ENCODE data around the gene ZNF675. TPM values are rescaled to one million over a fixed set of nuclear protein-coding genes. Genes with fewer than 3 reads are reported as not detected.
A peak's percentile ranks its signal among the peaks of the same experiment; 100 is the strongest.
"Not testable (repeated sequence)": the region's sequence is repeated elsewhere in the genome, so short reads cannot be mapped to it uniquely, and the experiment has no call there.

ZNF675 gene
- total RNA-seq, result 10 to 100 TPM in 2 of 4 donors, 1 to 10 TPM in 2; 4.1 to 19.1 (median 8.0) TPM

- Histone ChIP-seq H3K36me3 (no peaks in the 10 kb centered on the region), H3K4me3 (peak within 1 kb of the TSS; percentile 57 to 63), H3K4me1 (no peaks in the 10 kb centered on the region), H3K9me3 (no peaks in the 10 kb centered on the region), H3K27me3 (no peaks in the 10 kb centered on the region), H3K27ac (peak within 1 kb of the TSS; percentile 76 to 78)
- TF ChIP-seq, protein P1, sequence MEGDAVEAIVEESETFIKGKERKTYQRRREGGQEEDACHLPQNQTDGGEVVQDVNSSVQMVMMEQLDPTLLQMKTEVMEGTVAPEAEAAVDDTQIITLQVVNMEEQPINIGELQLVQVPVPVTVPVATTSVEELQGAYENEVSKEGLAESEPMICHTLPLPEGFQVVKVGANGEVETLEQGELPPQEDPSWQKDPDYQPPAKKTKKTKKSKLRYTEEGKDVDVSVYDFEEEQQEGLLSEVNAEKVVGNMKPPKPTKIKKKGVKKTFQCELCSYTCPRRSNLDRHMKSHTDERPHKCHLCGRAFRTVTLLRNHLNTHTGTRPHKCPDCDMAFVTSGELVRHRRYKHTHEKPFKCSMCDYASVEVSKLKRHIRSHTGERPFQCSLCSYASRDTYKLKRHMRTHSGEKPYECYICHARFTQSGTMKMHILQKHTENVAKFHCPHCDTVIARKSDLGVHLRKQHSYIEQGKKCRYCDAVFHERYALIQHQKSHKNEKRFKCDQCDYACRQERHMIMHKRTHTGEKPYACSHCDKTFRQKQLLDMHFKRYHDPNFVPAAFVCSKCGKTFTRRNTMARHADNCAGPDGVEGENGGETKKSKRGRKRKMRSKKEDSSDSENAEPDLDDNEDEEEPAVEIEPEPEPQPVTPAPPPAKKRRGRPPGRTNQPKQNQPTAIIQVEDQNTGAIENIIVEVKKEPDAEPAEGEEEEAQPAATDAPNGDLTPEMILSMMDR (IDR thresholded peaks at IDR 0.05), result no peak
- peak in 1 of 2 donors; percentile 6 for TF ChIP-seq POLR2A (IDR thresholded peaks at IDR 0.05)
- DNase-seq, result peak; percentile 85 to 89
- intact Hi-C loops (cut with DNase I; ENCODE audit: low total_unique reads), result no loop called here
Observed at GRCh38 chr19:23686621-23687423, at the start of gene ZNF675. Gene ZNF675, minus strand, starts transcription at chr19:23687212. Its CDS starts 179 bp downstream, at chr19:23687033.

- H3K36me3 ChIP-seq; H3K9me3 ChIP-seq; intact Hi-C loops (cut with DNase I; ENCODE audit: low total_unique reads); H3K27me3 ChIP-seq; H3K4me1 ChIP-seq; DNase-seq; H3K4me3 ChIP-seq; H3K27ac ChIP-seq: not testable (repeated sequence)
Observed at GRCh38 chr19:23730729-23731465, 43.9 kb upstream of the ZNF675 start.

DNA sequence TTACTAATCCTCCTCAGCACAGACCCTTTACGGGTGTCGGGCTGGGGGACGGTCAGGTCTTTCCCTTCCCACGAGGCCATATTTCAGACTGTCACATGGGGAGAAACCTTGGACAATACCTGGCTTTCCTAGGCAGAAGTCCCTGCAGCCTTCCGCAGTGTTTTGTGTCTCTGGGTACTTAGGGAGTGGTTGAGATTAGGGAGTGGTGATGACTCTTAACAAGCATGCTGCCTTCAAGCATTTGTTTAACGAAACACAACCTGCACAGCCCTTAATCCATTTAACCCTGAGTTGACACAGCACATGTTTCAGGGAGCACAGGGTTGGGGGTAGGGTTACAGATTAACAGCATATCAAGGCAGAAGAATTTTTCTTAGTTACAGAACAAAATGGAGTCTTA lies 37.1 kb upstream of the ZNF675 start:
- DNase-seq; H3K4me3 ChIP-seq; H3K27me3 ChIP-seq; intact Hi-C loops (cut with DNase I; ENCODE audit: low total_unique reads); H3K36me3 ChIP-seq; H3K4me1 ChIP-seq; H3K27ac ChIP-seq; H3K9me3 ChIP-seq: not testable (repeated sequence)

GRCh38 chr19:23718802-23719201 lies 31.8 kb upstream of the ZNF675 start:
- H3K27ac ChIP-seq, result no peak overlapping the region

GRCh38 chr19:23716792-23717191 lies 29.8 kb upstream of the ZNF675 start:
- H3K36me3 ChIP-seq, result no peaks in the 10 kb centered on the region
- no peak for DNase-seq
- no peak overlapping the region for H3K4me3 ChIP-seq
- intact Hi-C loops (cut with DNase I; ENCODE audit: low total_unique reads), result no loop called here
- H3K9me3 ChIP-seq, result no peaks in the 10 kb centered on the region
- H3K27me3 ChIP-seq, result no peaks in the 10 kb centered on the region
- H3K4me1 ChIP-seq, result no peaks in the 10 kb centered on the region
- TF ChIP-seq, protein P1 (IDR thresholded peaks at IDR 0.05), result no peak
- no peak for TF ChIP-seq POLR2A (IDR thresholded peaks at IDR 0.05)
- H3K27ac ChIP-seq, result no peak overlapping the region

More at GRCh38 chr19:23718802-23719201, 31.8 kb upstream of the ZNF675 start:
- Histone ChIP-seq H3K27me3 (no peaks in the 10 kb centered on the region), H3K36me3 (no peaks in the 10 kb centered on the region), H3K4me3 (no peak overlapping the region), H3K4me1 (no peaks in the 10 kb centered on the region), H3K9me3 (no peaks in the 10 kb centered on the region)
- intact Hi-C loops (cut with DNase I; ENCODE audit: low total_unique reads), result no loop called here
- TF ChIP-seq POLR2A (IDR thresholded peaks at IDR 0.05), result no peak
- TF ChIP-seq, protein P1 (IDR thresholded peaks at IDR 0.05), result no peak
- DNase-seq, result no peak

DNA sequence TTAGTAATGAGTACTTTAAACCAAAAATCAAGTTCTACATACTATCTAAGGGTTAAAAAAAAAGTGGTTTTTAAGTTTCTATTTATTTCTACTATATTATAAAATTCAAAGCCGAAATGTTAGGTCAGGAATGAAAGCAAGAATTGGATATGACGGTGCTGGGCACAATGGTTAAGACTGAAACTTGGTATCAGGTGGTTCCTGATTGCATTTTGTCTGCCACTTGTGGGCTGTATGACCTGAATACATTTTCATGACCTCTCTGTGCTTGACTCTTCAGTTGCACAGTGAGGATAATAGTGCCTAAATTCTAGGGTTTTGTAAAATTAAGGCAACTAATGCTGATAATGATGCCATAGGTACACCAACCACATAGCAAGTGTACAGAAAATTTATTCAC lies 22.3 kb upstream of the ZNF675 start:
- Histone ChIP-seq H3K27ac (no peak overlapping the region), H3K4me1 (no peaks in the 10 kb centered on the region), H3K9me3 (no peaks in the 10 kb centered on the region), H3K27me3 (no peaks in the 10 kb centered on the region), H3K4me3 (no peak overlapping the region), H3K36me3 (no peaks in the 10 kb centered on the region)
- intact Hi-C loops (cut with DNase I; ENCODE audit: low total_unique reads), result no loop called here
- DNase-seq, result no peak
- no peak for TF ChIP-seq POLR2A (IDR thresholded peaks at IDR 0.05)
- TF ChIP-seq, protein P1 (IDR thresholded peaks at IDR 0.05), result no peak
